ENCODE measurements around the gene RNF25.
"Not testable (repeated sequence)": the region's sequence is repeated elsewhere in the genome, so short reads cannot be mapped to it uniquely, and the experiment has no call there.

Gene RNF25

DNA sequence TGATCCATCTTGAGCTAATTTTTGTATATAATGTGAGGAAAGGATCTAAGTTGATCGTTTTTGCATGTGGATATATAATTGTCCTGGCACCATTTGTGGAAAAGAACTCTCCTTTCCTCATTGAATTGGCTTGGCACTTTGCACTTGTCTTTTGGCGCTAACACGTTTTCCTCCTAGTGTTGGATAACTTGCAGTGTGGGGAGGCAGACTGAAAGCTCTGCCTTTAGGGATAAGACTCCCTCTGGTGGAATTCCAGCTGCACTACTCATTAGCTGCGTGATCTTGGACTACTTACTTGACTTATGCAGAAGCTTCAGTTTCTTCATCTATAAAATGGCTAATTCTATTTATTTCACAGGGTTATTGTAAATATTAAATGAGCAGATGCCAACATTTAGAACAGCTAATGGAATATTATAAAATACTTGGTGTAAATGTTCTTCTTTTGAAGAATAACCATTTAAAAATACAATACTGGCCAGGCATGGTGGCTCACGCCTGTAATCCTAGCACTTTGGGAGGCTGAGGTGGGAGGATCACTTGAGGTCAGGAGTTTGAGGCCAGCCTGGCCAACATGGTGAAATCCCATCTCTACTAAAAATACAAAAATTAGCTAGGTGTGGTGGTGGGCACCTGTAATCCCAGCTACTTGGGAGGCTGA, 15.7 kb upstream of the RNF25 start:
- DNase-seq (ENCODE audit: extremely low spot score, insufficient read length, low read depth) = not testable (repeated sequence)
- peak; percentile 63 for FAIRE-seq

DNA sequence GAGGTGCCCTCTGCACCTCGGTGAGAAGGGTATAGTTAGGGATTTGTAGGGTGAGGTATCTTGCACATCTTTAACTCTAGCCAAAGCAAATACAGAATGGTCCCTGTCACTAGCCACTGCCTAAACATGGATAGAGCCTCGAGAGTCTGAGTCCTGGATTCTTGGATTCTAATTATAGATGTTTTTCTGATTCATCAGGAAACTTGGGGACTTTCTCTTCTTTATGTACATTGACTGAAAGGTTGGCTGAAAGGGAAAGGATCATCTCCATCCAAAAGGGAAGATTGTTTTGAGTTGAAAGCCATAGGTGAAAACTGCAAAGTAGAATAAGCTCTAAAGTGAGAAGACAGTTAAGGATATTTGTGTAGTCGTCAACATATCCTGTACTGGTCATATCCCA, 8.3 kb upstream of the RNF25 start:
- no peak for DNase-seq (ENCODE audit: extremely low spot score, insufficient read length, low read depth)
- FAIRE-seq = no peak

DNA sequence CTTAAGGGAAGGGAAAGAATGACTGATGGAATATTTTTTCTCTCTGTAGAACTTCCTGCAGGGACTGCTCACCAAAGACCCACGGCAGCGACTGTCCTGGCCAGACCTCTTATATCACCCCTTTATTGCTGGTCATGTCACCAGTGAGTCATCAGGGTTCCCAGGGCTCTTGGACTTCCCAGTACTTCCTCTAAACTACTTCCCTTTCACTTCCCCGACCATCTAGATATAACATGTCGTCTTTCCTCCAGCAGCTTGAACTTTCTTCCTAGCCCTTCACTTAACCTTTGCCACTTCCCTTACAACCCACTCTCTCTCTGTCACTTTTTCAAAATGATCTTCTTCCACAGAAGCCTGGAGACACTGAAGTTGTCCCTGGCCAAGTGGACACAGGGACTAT, 7.3 kb upstream of the RNF25 start:
- DNase-seq (ENCODE audit: extremely low spot score, insufficient read length, low read depth) = no peak
- FAIRE-seq = no peak

DNA sequence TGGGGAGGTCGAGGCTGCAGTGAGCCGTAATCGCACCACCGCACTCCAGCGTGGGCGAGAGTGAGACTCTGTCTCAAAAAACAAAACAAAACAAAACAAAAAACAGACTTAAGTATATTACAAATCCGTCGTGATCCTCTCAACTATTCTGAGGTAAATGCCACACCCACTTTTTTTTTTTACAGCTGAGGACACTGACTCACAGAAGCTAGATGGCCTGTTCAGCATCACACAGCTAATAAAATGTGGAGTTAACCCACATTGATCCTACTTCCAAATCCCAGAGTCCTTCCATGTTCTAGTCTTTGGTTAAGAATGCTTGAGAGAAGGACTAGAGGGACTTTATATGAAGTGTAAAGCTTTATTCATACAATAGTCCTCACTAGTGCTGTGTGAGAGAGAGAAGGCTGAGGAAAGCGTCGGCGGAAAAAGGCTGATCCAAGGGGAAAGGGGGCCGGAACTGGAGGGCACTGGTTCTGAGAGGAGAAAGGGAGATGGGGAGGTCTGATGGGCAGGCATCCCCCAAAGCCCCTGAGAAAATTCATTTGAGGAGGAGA, 627 bp downstream of the RNF25 start:
- FAIRE-seq (no peak), DNase-seq (ENCODE audit: extremely low spot score, insufficient read length, low read depth) (no peak)

DNA sequence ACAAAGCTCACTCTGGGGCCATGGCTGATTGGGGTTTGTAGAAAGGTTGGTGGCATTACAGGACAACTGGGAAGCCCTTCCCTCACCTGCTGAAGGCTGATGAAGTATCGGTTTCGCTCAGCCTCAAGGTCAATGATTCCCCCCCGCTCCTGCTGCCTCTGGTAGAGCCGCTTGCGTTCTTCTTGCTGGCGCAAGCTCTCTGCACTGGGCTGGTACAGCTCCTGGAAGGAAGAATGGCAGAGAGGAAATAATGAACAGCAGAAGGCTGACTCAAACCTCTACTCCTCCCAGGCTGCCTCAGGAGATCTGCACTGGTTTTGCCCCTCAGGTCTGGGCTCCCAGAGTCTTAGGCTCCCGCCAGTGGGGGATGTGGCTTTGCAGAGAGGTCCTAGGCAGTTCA, 7.1 kb downstream of the RNF25 start:
- DNase-seq (ENCODE audit: extremely low spot score, insufficient read length, low read depth) (no peak), FAIRE-seq (no peak)

DNA sequence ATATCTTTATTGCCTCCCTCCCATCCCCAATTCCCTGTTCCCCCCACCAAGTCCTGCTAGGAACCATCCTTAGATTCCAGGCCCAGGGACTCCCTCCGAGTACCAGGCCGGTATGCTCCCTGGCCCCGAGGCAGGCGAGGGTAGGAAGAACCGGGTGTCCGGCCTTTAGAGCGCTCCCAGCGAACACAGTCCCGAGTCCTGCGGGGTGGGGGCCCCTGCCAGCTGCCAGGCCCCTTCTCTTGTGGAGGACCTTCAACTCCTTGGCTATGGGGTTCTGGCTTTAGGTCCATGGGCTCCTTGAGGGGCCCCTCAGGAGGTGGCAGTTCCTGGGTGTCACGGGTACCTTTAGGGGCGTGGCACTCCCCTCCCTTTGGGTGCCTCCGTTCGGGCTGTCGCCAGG, 7.9 kb downstream of the RNF25 start:
- FAIRE-seq (no peak), DNase-seq (ENCODE audit: extremely low spot score, insufficient read length, low read depth) (no peak)

DNA sequence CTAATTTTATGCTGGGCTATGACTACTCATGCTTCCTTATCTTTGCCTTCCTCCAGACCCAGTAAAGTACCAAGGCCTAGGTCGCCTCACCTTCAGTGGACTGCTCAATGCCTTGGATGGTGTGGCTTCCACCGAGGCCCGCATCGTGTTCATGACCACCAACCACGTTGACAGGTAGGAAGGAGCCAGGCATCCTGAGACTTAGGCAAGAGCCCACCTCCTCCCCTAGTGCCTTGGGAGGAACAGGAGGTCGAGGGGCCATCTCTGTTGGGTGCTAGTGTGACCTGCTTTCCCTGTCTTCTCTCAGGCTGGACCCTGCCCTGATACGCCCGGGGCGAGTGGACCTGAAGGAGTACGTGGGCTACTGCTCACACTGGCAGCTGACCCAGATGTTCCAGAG, 9.0 kb downstream of the RNF25 start:
- DNase-seq (ENCODE audit: extremely low spot score, insufficient read length, low read depth) (no peak), FAIRE-seq (no peak)

DNA sequence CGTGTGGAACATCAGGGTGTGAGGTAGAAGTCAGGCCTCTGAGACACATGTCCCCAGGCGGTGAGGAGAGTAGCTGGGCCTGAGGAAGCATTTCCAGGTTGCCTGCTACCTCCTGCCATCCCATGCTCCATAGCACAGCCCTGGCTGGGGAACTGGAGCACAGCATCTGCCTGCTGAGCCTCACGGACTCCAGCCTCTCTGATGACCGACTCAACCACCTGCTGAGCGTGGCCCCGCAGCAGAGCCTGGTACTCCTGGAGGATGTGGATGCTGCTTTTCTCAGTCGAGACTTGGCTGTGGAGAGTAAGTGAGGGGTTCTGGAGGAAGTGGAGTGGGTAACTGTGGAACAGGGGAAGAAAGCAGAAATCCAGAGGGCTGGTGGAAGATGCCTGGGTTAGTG, 9.4 kb downstream of the RNF25 start:
- no peak for FAIRE-seq

DNA sequence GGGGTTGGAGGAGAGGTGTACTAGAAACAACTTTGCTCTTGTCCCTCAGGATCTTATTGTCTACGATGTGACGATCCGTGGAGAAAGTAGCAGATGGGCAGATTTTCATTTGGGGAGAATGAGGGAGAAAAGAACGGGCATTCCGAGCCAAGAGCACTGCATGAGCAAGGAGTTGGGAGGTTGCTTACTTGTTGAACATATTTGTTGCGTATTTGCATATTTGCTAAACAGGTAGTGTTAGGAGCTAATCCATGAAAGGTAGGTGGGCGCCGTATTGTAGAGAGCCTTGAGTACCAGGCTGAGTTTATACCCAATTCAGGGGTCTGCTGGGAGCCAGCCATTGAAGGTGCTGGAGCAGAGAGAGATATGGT, 11.8 kb downstream of the RNF25 start:
- no peak for DNase-seq (ENCODE audit: extremely low spot score, insufficient read length, low read depth)
- FAIRE-seq = no peak

More for the DNA sequence above, 9.4 kb downstream of the RNF25 start:
- no peak for DNase-seq (ENCODE audit: extremely low spot score, insufficient read length, low read depth)

DNA sequence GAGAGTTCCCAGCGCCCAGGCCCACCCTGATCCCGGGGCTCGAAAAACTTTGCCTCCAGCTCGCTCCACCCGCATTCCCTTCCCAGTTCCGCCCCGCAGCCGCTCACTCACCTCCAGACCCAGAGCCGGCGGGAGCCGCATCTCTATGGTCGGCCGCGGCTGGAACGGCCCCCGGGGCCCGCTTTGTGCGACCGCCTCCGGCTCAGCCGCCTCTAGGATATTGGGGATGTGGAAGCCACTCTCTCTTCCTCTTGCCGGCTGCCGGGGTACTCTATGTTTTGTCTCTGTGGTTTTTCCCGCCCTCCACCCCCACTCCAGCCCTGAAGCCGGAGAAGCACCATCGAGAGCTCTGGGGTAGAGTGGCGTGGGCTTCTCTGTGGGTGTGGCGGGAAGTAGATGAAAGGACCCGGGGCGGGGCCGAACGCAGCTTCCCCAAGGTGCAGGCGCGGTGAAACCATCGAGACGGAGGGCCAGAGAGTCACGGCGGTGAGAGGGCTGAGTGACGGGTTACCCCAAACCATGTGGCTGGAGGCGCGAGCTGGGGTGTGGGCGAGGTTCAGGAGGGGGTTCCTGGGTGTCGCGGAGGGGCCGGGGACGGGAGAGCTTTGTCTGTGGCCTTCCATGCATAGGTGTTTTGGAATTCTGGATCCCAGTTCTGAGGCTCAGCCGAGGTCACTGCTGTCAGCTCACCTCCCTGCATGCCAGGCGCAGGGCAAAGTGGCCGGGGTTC, 12.4 kb downstream of the RNF25 start, which contains the start of the genes BCS1L and ZNF142:
Gene BCS1L, plus strand, starts transcription at position 426 of the 730 bp plus-strand sequence. CDS start 1,305 bp downstream, outside the sequence.
Gene ZNF142, minus strand, starts transcription at position 366 of the 730 bp plus-strand sequence. CDS start 3,194 bp downstream, outside the sequence.
- FAIRE-seq = peak; percentile 98

DNA sequence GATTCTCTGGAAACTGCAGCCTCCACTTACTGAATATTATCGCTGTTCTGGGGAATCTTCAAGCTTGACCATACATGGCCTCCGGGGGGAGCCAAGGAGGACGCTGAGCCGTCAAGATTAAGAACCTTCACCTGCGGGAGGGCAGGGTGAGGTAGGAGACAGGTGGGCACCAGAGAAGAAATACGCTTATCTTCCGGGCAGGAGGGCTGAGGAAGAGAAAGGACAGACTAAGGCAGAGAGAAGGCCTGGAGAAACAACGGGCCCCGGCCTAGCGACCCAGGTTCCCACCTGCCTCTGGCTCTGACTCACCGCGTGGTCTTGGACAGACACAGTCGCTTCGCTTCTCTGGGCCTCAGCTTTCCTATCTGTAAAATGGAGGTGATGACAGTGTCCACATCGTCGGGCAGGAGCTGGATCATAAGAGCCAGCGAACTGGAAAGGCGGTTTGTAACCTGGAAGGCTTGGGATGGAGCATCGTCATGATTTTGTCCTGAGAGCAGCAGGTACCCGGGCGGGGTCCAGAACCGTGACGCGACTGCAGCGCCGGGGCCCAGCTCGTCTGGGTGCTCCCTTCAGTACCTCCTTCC, 13.0 kb downstream of the RNF25 start:
- FAIRE-seq (peak; percentile 89), DNase-seq (ENCODE audit: extremely low spot score, insufficient read length, low read depth) (peak; percentile 37)

More for the DNA sequence above, 12.4 kb downstream of the RNF25 start, which contains the start of the genes BCS1L and ZNF142:
- peak; percentile 91 for DNase-seq (ENCODE audit: extremely low spot score, insufficient read length, low read depth)

DNA sequence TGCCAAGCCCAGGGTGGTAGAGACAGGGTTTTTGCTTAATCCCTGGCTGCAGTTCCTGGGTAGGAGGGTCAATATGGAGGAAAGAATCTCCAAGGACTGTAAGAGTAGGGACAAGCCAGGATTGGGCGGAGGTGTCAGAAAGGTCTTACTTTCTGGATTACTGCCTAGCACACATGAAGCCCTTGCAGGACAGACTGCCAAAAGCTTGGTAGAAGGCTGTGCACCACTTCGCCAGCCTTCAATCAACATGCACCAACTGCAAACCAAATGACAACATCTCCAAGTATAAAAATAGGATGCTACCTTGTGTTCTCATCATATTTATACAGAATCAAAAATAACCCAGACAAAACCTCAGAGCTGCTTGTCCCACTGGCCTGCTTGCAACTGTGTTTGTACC, 16.1 kb downstream of the RNF25 start:
- DNase-seq (ENCODE audit: extremely low spot score, insufficient read length, low read depth) (no peak), FAIRE-seq (no peak)

DNA sequence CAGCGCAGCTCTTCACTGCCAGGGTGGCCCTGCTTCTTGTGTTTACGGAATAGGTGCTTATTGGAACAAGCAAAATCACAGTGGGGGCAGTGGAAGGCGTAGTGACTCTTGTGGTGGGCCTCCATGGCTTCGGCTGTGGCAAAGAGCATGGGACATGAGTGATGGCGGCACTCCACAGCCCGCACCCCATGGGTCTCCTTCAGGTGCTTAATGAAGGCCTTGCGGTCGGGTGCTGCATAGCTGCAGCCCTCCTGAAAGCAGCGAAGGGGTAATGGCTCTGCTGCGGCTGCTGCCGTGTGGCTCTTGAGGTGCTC, 23.1 kb downstream of the RNF25 start:
- DNase-seq (ENCODE audit: extremely low spot score, insufficient read length, low read depth) (no peak), FAIRE-seq (no peak)

DNA sequence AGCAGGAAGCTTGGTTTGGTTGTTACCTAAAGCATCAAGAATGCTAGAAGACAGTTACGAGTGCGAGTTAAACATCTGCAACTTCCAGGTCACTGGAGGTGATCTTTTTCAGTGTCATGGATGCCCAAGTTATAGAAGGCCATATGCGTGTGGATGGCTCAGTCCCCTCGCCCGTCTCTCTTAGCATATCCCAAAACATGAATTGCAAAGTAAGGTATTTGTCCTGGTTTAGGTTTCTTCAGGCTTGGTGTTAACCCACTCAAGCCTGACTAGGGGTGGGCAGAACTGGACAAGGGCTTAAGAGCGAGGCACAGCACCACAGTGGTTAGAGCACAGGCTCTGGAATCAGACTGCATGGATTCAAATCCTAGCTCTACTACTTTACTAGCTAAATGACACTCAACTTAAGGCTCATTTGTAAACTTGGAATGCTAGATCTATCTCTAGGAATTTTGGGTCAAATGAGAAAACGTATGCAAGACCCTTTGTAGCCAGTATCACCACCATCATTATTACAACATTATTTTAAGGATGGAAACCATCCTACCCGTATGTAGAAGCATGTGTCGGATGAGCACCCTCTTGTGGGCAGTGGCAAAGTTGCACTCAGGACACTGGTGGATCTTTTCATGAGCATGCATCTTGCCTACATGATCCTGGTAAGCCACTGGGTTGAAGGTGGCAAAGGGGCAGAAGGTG, 23.6 kb downstream of the RNF25 start:
- no peak for DNase-seq (ENCODE audit: extremely low spot score, insufficient read length, low read depth)
- peak; percentile 82 for FAIRE-seq

DNA sequence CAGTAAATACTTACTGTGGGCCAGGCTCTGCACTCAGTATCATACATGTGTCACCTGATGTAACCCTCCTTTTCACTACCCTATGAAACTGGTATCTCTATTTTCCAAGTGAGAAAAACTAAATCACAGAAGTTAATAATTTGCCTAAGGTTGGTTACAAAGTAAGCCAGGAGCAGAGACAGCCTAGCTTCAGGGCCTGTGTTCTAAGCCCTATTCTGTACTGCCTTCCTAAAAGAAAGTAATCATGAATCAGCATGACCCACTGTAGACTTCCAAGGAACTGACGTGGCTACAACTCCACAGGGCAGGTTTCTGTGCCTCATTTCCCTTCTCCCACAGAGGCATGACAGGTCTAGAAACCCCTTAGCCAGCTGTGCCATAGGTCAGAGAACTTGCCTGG, 26.7 kb downstream of the RNF25 start:
- no peak for DNase-seq (ENCODE audit: extremely low spot score, insufficient read length, low read depth)
- peak; percentile 75 for FAIRE-seq

DNA sequence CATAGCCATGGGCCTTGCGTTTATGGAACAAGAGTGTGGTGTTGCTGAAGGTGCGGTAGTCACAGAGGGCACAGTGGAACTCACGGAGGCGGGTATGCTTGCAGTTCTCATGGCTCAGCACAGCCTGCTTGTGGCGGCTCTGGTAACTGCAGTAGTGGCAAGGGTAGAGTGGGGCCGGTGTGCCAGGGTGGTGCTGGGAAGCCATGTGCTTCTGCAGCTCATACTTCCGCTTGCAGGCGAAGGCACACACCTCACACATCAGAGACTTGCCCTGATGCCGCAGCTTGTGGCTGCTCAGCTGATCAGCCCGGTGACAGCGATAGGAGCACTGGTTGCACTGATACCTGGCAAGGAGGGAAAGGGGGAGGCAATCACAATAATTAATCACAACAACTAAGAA, 27.1 kb downstream of the RNF25 start:
- no peak for DNase-seq (ENCODE audit: extremely low spot score, insufficient read length, low read depth)
- no peak for FAIRE-seq

DNA sequence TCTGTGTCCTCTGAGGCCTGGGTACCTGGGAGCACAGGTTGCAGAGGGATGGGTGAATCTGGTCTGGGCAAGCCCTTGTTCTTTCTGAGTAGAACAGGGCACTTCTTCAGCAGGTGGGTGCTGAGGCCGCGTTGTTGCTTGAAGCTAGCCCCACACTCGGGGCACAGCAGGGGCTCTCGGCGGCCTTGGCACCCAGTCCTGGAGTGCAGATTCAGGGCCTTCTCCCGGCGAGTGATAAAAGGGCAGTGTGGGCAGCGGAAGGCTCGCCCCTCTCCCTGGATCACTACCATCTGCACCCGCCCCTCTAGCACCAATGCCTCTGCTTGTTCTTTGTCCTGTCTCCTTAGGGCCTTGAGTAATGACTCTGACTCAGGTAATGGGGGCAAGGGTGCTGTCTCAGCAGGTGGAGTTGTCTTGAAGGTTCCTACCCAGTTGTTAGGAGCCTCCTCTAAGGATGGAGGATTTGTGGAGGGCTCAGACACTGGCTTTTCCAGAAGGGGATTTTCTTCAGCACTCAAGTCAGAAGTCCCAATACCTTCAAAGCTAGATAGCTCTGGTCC, 28.0 kb downstream of the RNF25 start:
- DNase-seq (ENCODE audit: extremely low spot score, insufficient read length, low read depth) (no peak), FAIRE-seq (no peak)

DNA sequence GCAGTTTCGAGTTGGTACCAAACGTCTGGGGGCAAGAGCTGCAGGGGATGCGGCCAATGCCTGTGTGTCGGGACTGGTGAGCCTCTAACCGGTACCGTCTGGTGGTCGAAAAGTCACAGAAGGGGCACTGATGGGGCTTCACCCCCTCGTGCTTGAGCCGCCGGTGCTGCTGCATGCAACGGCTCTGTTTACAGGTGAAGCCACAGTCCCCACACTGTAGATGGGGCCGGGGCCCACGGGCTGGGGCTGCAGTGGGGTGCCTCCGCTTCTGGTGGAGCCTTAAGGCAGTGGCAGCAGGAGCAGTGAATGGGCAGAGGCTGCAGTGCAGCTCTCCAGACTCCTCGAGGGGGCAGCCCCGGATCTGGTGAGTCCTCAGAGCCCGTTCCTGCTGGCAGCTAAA, 29.0 kb downstream of the RNF25 start:
- FAIRE-seq (no peak), DNase-seq (ENCODE audit: extremely low spot score, insufficient read length, low read depth) (no peak)

DNA sequence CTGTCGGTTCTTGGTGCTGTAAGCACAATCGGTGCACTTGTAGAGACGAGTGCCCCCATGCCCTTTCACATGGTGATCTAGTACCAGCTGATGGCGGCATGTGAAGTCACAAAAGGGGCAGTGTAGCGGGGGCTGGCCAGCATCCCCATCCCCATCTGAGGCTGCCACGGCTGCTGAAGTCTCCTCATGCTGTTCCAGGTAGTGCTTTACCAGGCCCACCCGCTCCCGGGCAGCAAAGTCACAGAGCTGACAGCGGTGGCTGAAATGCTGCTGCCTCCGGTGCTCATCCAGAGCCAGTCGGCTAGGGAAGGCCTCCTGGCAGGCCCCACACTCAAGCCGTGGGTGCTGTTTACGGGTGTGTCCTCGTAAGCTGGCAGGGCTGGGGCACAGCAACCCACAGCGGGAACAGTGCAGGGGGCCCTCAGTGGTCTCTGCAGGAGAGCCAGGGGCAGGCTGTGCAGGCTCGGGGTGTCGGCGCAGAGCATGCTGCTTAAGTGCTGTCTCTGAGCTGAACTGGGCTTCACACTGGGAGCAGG, 29.6 kb downstream of the RNF25 start:
- FAIRE-seq (no peak), DNase-seq (ENCODE audit: extremely low spot score, insufficient read length, low read depth) (no peak)

DNA sequence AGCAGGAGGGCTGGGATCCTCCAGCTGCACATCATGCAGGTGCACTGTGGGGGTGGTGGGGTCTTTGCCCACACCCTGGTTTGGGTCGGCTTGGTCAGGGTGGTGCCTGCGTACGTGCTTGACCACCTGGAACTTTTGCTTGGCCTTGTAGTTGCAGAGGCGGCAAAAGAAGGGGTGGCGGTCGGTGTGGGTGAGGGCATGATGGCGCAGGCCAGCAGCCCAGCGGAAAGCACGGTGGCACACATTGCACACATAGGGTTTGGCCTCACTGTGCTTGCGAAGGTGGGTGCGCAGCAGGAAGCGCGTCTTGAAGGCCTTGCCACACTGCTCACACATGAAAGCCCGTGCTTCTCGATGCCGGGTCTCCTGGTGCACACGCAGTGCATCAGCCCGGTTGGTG, 33.4 kb downstream of the RNF25 start:
- DNase-seq (ENCODE audit: extremely low spot score, insufficient read length, low read depth) (no peak), FAIRE-seq (no peak)
